CD4-positive, alpha-beta T cell treated with Interleukin-12 subunit alpha and Interleukin-12 subunit beta, for 1 hour (primary cell): ENCODE results near the gene KIRREL2.

Experiments
- DNase-seq: peaks from one replicate; pipeline ENCODE4 v3.0.0-alpha.2; 2020

KIRREL2 gene

DNA sequence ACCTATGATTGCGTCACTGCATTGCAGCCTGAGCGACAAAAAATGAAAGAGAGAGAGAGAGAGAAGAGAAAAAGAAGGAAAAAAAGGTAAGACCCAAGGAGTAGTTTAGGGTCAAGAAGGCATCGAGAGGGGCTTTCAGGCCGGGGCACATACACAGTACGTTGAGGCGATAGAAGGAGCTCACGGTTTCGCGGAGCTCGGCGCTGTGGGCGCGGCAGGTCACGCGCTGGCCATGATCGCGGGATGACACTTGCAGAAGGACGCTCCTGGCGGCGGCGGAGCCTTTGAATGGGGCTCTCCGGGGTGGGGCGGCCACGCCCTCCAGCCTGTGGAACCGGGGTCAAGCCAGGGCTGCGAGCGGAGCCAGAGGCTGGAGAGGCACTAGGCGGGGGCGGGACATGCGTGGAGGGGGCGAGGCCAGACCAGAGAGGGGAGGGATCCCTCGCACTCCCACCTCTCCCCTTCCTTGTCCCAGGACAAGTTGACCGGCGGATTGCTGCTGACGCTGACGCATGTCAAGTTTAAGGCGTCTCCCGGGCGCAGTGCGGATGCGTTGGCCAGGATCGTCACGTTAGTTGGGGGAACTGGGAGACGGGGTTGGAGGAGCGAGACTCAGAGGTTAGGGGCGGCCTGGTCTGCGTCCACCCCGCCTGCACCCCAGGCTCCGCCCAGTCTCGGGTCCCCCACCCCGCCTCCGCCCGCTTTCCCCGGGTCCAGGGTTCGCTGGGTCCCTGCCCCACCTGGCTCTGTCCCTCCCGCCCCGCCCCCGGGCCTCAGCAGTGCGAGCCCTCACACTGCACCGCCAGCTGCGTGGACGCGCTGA is 11.3 kb upstream of the KIRREL2 start:
- no peak for DNase-seq

DNA sequence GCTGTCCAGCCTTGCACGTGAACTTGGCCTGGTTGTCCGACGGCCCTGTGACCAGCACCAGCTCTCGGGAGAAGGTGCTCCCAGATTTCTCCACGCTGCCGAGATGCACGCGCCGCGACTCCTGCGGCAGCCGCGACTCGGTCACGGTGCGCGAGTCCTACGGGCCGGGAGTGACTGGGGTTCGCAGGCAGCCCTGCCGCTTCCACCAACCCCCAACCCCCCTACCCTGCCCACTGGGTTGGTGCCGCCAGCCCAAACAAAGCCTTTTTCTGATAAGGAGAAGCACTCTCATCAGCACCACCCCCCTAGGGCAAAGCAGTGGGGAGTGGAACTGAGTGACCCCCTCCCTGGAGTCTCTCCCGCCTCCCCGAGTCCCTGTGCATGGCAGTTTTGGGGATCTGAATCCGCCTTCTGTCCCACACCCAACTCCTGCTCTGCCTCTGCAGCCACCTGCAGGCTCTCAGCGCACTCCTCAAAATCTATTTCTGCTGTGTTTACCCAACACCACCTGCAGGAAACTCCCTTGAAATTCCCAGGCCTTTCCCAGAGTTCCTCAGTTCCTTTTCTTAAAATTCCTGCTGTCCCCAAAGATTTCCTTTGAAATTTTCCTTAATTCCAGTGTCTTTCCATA is 10.6 kb upstream of the KIRREL2 start:
- no peak for DNase-seq

DNA sequence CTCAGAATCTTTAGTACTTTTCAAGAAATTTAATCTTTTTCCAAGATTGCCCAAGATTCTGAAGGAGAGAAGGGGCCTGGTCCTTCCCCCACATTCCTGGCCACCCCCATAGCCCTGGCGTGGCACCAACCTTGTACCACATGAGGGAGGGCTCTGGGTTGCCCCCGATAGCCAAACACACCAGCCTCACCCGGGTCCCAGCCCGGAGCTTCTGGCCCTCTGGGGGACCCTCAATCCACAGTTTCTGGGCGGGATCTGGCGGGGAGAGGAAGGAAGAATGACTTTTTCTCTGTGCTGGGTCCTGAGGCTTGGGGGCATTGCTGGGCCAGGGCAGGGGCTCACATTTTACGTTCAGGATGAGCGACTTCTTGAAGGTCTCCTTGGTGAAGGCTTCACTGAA is 8.8 kb upstream of the KIRREL2 start:
- no peak for DNase-seq

DNA sequence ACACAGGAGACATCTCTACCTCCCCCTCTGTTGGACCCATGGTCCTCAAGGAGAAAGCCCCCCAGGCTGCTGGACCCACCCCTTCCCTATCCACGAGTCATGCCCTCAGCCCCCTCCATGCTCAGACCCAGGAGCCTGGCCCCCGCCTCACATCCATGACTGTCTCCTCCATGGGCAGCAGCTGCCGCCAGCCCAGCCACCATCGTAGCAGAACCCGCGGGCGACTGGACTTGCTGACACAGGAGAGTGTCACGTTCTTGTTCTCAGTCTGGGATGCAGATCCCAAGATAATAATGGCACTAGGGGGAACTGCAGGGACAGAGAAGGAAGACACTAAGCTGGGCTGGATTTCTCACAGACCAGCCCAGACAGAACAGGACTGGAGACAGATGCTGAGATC is 8.2 kb upstream of the KIRREL2 start:
- DNase-seq = no peak

DNA sequence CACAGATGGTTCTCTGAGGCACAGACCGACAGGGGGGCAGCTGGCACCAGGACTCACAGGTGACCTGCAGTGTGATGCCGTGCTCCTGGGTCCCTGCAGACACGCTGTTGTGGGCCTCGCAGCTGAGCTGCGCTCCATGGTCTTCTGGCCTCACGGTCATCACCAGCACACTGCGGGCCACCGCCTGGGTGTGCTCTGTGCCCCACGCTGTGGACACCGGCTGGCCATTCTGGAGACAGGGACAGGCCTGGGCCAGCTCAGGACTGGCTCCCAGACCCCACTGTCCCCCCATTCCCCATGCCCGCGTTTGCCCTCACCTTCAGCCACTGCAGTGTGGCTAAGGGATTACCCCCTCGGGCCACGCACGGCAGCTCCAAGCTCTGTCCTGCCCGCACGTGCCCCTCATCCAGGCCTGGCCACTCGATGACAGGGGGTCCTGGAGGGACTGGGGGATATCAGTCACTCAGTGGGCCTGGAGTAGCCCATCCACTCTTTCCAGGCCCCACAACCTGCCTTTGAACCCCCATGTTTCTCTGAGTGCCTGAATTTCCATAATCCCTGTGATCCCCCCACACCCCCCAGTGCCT is 7.7 kb upstream of the KIRREL2 start:
- no peak for DNase-seq

DNA sequence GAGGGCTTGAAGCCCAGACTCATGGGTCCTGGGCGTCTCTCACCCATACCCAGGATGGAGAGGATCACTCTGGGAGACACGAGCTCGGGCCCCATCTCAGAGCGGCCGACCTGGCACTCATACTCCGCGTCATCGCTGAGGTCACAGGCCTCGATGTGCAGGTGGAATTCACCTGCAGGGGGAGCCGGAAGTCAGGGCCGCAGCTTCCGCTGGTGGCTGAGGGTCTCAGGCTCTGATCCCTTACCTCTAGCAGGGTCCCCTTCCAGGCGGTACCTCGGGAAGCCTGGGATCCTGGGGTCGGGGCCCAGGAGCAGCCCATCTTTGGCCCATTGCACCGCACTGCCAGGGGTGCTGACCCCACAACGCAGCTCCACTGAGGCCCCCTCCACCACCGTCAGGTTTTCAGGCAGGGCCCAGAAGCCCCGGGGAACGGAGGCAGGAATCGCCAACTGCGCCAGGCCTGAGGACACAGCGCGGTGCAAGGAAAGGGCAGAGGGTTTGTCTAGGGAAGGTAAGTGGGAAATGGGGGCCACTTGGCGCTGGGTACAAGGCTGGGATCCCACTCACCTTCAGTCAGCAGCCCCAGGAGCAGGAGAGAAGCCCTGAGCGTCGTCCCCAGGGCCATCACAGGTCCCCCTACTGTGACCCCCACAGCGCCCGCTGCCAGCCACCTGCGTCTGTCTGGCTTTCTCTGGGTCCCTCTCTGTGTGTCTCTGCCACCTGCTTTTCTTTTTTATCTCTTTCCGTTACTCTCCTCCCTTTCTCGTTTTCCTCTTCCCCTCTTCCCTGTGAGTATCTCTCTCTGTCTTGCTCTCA is 5.3 kb upstream of the KIRREL2 start:
- DNase-seq = peak; percentile 20

DNA sequence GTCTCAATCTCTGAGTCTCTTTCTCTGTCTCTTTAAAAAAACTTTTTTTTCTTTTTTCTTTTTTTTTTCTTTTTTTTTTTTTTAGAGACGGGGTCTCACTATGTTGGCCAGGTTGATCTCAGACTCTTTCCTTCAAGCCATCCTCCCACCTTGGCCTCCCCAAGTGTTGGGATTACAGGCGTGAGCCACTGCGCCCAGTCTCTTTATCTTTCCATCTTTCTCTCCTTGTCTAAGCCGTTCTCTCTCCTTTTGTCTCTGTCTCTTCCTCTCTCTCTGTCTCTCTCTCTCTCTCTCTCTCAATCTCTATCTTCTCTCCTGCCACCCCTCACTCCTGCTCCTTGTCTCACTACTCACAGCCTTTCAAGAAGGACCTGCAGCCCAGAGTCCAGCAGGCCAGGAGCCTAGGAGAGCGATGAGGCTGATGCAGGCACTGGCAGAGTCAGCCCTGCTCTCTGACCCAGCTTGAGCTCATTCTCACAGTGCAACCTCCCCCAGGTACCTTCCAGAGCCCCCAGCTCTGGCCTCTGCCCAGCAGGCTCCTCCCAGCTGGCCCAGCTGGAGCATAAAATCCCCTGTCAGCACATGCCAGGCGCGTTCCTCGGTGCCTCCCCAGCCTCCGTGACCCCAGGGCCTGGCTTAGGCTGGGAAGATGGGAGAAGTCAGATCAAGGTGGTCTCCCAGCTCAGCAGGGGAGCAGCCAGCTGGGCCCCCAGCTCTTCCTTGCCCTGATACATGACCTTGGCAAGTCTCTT is 4.5 kb upstream of the KIRREL2 start, which contains the start of gene NPHS1:
TSS of gene NPHS1 (minus strand) at position 476 of the 752 bp plus-strand sequence. CDS start 667 bp downstream, outside the sequence.
- DNase-seq = no peak

DNA sequence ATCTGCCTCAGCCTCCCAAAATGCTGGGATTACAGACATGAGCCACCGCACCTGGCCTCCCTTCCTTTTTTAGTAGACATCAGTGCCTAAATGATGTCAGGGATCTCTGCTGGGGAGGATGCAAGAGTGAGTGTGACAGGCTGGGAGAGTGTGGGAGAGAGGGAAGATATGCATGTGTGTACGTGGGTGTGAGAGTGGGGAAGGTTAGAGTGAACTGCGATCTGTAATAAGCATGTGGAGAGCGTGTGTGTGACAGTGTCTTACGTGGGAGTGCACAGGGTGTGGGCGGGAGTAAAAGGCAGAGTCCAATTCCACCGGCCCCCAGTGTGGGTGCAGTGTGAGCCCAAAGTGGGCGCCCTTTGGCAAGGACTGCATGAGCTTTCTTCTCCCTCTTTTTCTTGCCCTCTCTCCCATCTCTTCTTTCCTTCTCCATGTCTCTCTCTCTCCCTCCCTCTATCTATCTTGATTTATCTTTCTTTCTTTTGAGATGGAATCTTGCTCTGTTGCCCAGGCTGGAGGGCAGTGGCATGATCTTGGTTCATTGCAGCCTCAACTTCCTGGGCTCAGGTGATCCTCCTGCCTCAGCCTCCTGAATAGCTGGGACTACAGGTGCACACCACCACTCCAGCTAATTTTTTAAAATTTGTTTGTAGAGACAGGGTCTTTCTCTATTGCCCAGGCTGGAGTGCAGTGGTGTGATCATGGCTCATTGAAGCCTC is 3.5 kb upstream of the KIRREL2 start:
- no peak for DNase-seq

DNA sequence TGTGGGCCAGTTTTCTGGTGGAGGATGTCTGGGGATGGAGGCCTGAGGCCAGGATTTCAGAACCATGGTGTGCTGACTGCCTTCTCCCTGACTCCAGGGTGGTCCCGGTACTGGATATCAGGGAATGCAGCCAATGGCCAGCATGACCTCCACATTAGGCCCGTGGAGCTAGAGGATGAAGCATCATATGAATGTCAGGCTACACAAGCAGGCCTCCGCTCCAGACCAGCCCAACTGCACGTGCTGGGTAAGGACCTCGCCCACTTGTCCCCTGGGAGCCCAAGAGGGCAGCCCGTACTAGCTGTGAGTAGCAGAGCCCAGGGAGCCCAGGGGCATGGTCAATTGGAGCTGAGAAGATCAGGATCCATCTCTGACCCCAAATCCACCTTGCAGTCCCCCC is 1.6 kb downstream of the KIRREL2 start:
- no peak for DNase-seq

DNA sequence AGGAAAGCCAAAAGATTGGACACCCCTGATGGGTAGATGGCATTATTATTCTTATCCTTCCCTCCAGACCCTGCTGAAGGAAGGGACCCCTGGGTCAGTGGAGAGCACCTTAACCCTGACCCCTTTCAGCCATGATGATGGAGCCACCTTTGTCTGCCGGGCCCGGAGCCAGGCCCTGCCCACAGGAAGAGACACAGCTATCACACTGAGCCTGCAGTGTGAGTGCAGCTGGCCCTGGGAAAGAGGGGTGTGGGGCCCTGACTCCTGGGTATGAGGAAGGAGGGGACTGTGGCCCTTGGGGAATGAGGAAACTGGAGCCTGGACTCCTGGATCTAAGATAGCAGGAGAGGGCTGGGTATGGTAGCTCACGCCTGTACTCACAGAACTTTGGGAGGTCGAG is 2.7 kb downstream of the KIRREL2 start:
- no peak for DNase-seq

DNA sequence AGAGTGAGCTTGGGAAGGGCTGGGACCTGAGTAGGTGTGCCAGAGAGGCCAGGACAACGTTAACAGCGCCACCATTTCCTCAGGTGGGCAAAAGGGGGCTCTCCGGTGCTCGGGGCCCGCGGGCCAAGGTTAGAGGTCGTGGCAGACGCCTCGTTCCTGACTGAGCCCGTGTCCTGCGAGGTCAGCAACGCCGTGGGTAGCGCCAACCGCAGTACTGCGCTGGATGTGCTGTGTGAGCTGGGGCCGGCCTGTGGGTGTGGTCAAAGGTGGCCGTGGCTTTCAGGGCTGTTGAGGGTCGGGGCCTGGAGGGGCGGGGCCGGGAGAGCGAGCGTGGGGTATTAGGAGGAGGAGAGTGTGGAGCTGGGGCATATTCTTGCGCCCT is 3.7 kb downstream of the KIRREL2 start:
- no peak for DNase-seq

DNA sequence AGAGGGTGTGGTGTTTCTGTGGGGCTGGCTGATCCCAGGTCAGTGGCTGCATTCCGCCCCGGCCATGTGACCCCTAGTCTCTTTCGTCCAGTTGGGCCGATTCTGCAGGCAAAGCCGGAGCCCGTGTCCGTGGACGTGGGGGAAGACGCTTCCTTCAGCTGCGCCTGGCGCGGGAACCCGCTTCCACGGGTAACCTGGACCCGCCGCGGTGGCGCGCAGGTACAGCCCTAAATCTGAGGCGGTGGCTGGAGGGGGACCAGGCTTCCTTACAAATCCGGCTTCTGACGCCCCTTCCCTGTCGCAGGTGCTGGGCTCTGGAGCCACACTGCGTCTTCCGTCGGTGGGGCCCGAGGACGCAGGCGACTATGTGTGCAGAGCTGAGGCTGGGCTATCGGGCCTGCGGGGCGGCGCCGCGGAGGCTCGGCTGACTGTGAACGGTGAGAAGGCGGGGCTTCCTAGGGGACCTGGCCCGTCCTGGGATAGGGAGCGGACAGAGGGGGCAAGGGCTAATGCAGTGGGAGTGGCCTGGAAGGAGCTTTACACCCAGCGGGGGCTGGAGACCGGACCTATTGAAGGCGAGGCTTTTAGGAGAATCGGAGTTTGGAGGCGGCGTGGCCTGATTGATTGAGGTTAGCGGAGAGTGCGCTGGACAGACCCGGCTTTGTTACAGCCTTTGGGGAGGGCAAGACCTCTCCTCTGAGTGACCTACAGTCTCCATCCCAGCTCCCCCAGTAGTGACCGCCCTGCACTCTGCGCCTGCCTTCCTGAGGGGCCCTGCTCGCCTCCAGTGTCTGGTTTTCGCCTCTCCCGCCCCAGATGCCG is 4.3 kb downstream of the KIRREL2 start:
- DNase-seq = no peak

DNA sequence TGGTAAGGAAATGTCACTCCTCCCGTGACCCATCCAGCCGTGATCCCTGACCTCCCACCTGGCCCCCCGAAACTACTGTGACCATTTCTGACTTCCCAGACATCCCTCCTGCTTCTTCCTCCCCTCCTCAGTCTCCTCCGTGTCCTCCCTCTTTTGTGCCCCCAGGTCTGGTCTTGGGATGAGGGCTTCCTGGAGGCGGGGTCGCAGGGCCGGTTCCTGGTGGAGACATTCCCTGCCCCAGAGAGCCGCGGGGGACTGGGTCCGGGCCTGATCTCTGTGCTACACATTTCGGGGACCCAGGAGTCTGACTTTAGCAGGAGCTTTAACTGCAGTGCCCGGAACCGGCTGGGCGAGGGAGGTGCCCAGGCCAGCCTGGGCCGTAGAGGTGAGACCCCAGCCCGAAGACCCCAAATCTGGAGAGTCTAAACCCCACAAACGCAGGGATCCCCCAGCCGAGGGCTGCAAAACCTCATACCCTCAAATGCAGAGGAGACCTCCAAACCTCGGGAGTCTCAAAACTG is 5.0 kb downstream of the KIRREL2 start:
- DNase-seq = no peak

DNA sequence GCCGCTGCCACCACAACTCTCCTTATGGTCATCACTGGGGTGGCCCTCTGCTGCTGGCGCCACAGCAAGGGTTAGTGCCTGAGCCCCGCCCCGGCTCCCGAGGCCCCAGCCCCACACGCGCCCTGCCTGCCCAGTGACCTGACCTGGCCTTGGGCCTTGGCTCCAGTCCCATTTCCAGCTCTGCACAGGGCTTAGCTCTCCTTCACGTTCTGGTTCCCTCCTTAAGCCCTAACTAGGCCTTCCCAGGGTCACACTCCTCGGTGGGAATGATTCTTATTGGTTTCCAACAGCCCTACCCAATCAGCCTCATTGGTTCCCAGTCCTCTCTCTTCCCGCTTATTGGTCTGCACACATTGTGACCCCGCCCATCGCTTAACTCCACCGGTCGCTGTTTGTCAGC is 5.8 kb downstream of the KIRREL2 start:
- DNase-seq = no peak

DNA sequence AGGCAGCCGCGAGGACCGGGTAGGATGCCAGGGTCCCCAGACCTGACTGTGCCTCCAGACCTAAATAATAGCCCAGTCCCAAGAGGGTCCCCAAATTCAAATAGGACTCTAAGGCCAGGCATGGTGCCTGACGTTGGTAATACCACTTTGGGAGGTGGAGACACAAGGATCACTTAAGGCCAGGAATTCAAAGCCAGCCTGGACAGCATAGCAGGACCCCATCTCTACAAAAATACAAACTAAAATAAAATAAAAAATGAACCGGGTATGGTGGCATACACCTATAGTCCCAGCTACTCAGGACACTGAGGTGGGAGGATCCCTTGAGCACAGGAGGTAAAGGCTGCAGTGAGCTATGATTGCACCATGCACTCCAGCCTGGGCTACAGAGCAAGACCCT is 6.3 kb downstream of the KIRREL2 start:
- no peak for DNase-seq

DNA sequence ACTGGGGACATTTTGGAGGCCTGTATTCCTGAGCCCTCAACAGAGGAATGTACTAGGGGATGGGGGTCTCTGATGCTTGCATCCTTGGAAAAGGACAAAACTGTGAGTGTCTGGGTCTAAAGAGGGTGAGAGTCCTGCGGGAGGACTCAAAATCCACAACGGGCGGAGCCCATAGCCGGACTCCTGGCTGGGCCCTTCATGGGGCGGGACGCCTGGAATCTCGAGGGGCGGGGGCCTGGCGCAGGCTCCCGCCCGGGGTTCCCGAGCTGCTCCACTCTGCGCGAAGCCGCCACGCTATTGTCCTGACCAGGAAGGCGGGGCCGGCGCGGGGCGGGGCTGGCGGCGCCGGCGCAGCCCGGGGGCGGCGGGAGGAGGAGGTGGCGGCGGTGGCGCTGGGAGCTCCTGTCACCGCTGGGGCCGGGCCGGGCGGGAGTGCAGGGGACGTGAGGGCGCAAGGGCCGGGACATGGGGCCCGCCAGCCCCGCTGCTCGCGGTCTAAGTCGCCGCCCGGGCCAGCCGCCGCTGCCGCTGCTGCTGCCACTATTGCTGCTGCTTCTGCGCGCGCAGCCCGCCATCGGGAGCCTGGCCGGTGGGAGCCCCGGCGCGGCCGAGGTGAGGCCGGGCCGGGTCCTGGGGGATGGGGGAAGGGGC is 11.6 kb downstream of the KIRREL2 start, which contains the start of gene APLP1:
TSS of gene APLP1 (plus strand) at position 403 of the 651 bp plus-strand sequence. CDS start at position 466, 63 bp downstream.
- DNase-seq = peak; percentile 71

DNA sequence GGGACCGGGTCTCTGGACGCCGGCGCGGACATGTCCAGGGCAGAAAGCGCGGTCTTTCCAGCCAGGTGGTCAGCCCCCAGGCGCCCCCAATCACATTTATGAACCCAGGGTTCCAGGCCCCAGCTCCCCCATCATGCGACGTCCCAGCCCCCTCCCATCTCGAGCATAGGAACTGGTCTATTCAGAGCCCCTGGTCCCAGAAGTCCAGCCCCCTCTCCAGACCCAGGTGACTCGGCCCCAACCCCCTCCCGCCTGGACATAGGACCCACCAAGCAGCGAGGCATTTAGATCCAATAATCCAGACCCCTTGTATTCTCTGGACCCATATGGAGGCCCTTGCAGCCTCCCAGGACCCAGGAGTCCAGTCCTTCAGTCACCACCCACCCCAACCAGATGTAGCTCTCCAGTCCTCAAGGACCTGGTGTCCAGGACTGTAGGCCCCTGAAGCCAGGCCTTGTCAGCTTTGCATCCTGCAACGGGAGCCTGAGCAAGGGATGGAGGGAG is 12.2 kb downstream of the KIRREL2 start:
- no peak for DNase-seq

DNA sequence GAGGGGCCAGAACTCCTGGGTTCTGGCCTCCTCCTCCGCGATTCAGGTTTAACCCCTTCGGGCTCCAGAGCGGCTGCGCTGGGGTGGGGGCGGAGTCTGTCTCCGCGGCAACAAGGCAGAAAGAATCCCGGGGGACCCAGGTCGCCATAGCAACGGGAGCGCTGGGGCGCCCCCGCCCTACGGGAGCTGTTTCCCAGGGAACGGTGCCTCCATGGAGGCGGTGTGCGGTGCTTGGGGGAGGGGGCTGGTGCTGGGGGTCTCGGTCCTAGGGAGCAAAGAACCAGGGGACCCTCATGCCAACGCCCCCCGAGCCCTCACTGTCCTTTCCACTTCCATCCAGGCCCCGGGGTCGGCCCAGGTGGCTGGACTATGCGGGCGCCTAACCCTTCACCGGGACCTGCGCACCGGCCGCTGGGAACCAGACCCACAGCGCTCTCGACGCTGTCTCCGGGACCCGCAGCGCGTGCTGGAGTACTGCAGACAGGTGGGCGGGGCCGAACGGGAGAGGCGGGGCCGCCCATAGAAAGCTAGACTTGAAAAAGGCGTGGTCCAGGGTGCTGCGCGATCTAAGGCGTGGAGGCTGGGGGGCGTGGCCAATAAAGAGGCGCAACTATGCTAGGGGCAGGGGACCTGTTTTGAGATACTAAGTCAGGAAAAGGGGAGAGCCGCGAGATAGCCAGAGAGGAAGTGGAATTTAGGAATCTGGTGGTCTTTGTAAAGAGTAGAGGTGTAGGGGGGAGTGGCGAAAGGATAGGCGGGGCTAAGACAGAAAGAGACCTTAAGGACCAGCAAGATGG is 12.8 kb downstream of the KIRREL2 start:
- DNase-seq = peak; percentile 86
